Small intestine (tissue), 7 donors: ENCODE measurements around the gene RAB4B. TPM values are rescaled to one million over a fixed set of nuclear protein-coding genes. Genes with fewer than 3 reads are reported as not detected.
"Not testable (repeated sequence)": the region's sequence is repeated elsewhere in the genome, so short reads cannot be mapped to it uniquely, and the experiment has no call there.

Experiments
- DNase-seq, 2 donors: peaks; one replicate each; pipeline versions ENCODE4 v3.0.0 to v3.0.0-alpha.2; 2013
- FAIRE-seq: peaks from 2 replicates; lab custom pipeline; 2012; peaks lifted over from hg19 to GRCh38; lab: Jason Lieb, UNC
- H3K27ac ChIP-seq, 3 donors: one replicate each; pipeline ENCODE4 v1.5.1; 2013; ENCODE audit warnings: low read length in 2 of 3, mild to moderate bottlenecking in 2 of 3, control low read depth in 1 of 3, inconsistent platforms in 1 of 3, low read depth in 1 of 3, moderate library complexity in 1 of 3
- H3K27me3 ChIP-seq, 3 donors: one replicate each; pipeline ENCODE4 v1.6.1; 2013; ENCODE audit warnings: low read length in 3 of 3, inconsistent platforms in 1 of 3; ENCODE audit not compliant: control insufficient read depth in 3 of 3, insufficient read depth in 3 of 3
- H3K36me3 ChIP-seq, 3 donors: one replicate each; pipeline ENCODE4 v1.6.1; 2013; ENCODE audit warnings: low read length in 3 of 3, inconsistent platforms in 1 of 3, low read depth in 1 of 3, mild to moderate bottlenecking in 1 of 3, moderate library complexity in 1 of 3; ENCODE audit not compliant: control insufficient read depth in 3 of 3, insufficient read depth in 2 of 3
- H3K4me1 ChIP-seq, 3 donors: one replicate each; pipeline ENCODE4 v1.6.1; 2013; ENCODE audit warnings: low read length in 2 of 3, inconsistent platforms in 1 of 3, low read depth in 1 of 3, mild to moderate bottlenecking in 1 of 3, moderate library complexity in 1 of 3; ENCODE audit not compliant: control insufficient read depth in 3 of 3, insufficient read depth in 2 of 3
- H3K4me3 ChIP-seq, 3 donors: one replicate each; pipeline ENCODE4 v1.5.1; 2013; ENCODE audit warnings: low read length in 3 of 3, control low read depth in 1 of 3, inconsistent platforms in 1 of 3, low read depth in 1 of 3, mild to moderate bottlenecking in 1 of 3, moderate library complexity in 1 of 3
- H3K9me3 ChIP-seq, 2 donors: one replicate each; pipeline ENCODE4 v1.6.1; 2013; ENCODE audit warnings: low read depth in 1 of 2, low read length in 1 of 2; ENCODE audit not compliant: control insufficient read depth in 2 of 2, insufficient read depth in 1 of 2
- WGBS, 3 donors: extraction: QIAGEN DNeasy Blood & Tissue Kit; methylation state at CpG; one replicate each; pipeline ENCODE4 v1.1.7; 2013; 5-methylcytosine and 5-hydroxymethylcytosine counted together
- polyA plus RNA-seq, 4 donors: library from polyadenylated mRNA; stranded (reverse) in 3 of 4; unstranded in 1 of 4; fragments of 200-250 nt in 3 of 4; fragments of 120-200 nt in 1 of 4; gene quantifications; one replicate each; pipeline versions ENCODE4 v1.2.1 to v1.2.3, GENCODE V29; 2013
- donor health status: healthy with polysubstance abuse.
- donor health status: control.
- donor health status: control.
- donor health status: Bipolar disorder and iron deficiency.
- donor health status: healthy.

The RAB4B gene
- polyA plus RNA-seq, 4 donors, result 20.1 to 48.1 (median 43.1) TPM

DNA sequence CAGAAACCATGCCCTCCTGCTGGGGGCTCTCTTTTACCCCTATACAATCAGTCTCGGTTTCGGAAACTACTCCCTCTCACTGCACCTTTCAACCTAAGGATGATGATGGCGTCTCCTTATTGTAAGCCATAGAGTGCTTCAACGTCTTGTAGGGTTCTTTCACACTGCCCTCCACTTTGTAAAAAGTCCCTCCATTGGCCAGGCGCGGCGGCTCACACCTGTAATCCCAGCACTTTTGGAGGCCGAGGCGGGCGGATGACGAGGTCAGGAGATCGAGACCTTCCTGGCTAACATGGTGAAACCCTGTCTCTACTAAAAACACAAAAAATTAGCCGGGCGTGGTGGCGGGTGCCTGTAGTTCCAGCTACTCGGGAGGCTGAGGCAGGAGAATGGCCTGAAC, 52.7 kb downstream of the RAB4B start:
- H3K9me3 ChIP-seq, H3K27me3 ChIP-seq, H3K4me3 ChIP-seq, FAIRE-seq, DNase-seq: not testable (repeated sequence)
- Histone ChIP-seq H3K36me3 (peaks cover 0 to 14% (median 2%) of the 10 kb centered on the region in 3 donors), H3K27ac (peak overlapping the region in 1 of 3 donors; percentile 78), H3K4me1 (peaks cover 0 to 34% (median 0%) of the 10 kb centered on the region in 3 donors)
- WGBS, 3 donors, result 95 to 99% (median 96%) methylated on average over 13 to 16 of the region's 16 CpGs

DNA sequence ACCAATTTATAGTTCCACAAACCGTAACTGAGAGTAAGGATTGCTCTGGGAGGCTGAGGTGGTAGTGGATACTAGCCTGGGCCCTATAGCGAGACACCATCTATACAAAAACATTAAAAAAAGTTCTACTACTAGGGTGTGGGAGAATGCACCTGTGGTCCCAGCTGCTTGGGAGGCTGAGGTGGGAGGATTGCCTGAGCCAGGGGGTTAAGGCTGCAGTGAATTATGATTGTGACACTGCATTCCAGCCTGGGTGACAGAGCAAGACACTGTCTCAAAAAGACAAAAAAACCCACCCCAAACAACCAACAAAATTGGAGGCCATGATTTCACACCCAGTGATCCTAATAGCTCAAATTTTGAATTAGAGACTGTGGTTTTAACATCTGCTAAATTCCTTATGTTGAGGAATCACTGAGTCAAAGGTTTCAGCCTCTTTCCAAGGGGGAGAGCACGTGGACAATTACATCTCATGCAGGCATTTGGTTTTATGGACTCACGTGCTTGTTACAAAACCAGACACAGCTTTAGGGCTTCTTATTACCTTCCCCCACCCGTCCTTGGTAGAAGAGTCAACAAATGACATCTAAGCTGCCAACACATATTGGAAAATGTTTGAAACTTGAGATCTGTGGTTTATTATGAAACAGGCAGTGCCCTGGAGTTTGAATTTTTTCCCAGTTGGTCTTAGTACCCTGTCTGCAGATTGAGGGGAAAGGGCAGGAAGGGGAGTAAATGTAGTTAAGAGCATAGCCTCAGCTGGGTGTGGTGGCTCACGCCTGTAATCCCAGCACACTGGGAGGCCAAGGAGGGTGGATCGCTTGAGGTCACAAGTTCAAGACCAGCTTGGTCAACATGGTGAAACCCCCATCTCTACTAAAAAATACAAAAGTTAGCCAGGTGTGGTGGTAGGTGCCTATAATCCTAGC, 53.7 kb downstream of the RAB4B start:
- peak overlapping the region in 1 of 3 donors; percentile 78 for H3K27ac ChIP-seq
- FAIRE-seq, result no peak
- WGBS, 3 donors, result 37 to 63% (median 47%) methylated on average over 7 of the region's 7 CpGs

DNA sequence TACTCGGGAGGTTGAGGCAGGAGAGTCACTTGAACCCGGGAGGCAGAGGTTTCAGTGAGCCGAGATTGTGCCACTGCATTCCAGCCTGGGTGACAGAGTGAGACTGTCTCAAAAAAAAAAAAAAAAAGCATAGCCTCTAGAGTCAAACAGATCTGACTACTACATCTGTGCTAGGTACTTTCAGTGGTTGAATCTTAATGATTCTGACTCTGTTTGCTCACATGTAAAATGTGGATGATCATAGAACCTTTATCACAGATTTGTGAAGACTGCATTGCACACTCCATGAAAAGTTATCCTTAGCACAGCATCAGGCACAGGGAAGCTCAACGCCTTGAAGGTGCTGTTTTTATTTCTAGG, 54.4 kb downstream of the RAB4B start:
- not testable (repeated sequence) for H3K27me3 ChIP-seq, FAIRE-seq, H3K9me3 ChIP-seq, H3K4me3 ChIP-seq, H3K36me3 ChIP-seq, DNase-seq
- H3K4me1 ChIP-seq, result peaks cover 0 to 34% (median 0%) of the 10 kb centered on the region in 3 donors
- WGBS, 3 donors, result 45 to 71% (median 64%) methylated on average over 4 of the region's 4 CpGs
- peak overlapping the region in 1 of 3 donors; percentile 78 for H3K27ac ChIP-seq

More for the DNA sequence above, 53.7 kb downstream of the RAB4B start:
- Histone ChIP-seq H3K9me3 (no peaks in the 10 kb centered on the region), H3K27me3 (no peaks in the 10 kb centered on the region), H3K4me1 (peaks cover 0 to 34% (median 0%) of the 10 kb centered on the region in 3 donors), H3K36me3 (peaks cover 0 to 11% (median 2%) of the 10 kb centered on the region in 3 donors), H3K4me3 (no peak overlapping the region)
- peak; percentile 38 to 94 for DNase-seq

DNA sequence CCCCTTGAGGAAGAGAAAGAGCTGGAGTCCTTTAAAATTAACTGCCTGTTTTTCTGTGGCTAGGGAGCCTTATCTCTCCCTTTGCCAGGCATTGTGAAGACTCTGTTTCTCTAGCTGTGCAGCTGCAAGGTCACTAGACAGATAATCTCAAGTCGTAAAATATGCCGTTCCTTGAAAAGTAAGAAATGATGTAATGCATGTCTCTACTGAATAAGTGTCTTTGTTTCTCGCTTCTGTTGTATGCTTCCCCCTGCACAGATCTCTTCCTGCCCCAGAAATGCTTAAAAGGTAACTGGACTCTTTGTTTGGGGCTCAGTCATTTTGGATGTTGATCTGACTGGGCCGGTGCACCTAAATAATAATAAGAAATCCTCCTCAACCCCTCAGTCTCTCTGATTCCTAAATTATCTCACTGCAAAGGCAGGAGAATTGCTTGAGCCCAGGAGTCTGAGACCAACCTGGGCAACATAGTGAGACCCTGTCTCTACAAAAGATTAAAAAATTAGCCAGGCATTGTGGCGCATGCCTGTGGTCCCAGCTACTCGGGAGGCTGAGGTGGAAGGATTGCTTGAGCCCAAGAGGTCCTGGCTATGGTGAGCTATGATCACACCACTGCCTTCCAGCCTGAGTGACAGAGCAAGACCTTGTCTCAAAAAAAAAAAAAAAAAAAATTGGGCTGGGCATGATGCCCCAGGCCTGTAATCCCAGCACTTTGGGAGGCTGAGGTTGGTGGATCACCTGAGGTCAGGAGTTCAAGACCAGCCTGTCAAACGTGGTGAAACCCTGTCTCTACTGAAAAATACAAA, 55.9 kb downstream of the RAB4B start:
- not testable (repeated sequence) for H3K9me3 ChIP-seq, FAIRE-seq, H3K4me3 ChIP-seq, H3K36me3 ChIP-seq, H3K27me3 ChIP-seq
- DNase-seq, result peak in 1 of 2 donors; percentile 48
- 31 to 45% (median 37%) methylated on average over 7 of the region's 7 CpGs for WGBS, 3 donors
- Histone ChIP-seq H3K4me1 (peaks cover 0 to 34% (median 0%) of the 10 kb centered on the region in 3 donors), H3K27ac (peak overlapping the region in 1 of 3 donors; percentile 86)

DNA sequence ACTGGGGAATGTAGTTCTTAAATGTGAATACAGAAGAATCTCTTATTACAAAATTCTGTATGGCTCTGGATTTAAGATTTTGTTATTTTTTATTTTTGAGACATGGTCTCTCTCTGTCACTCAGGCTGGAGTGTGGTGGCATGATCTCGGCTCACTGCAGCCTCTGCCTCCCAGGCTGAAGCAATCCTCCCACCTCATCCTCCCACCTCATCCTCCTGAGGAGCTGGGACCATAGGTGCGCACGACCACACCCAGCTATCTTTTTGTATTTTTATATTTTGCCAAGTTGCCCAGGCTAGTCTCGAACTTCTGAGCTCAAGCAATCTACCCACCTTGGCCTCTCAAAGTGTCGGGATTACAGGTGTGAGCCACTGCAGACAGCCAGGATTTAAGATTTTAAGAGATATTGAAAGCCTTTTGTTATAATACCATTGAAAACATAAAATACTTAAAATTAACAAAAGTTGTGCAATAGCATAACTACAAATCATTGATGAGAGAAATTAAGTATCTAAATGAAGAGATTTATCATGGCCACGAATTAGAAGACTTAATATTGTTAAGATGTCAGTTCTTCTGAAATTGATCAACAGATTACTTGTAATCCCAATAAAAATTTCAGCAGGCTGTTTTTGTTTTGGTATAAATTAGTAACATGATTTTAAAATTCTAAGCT, 58.8 kb downstream of the RAB4B start:
- H3K27me3 ChIP-seq, result no peaks in the 10 kb centered on the region
- H3K4me3 ChIP-seq, result no peak overlapping the region
- no peaks in the 10 kb centered on the region for H3K9me3 ChIP-seq
- no peak overlapping the region for H3K27ac ChIP-seq
- 81 to 87% (median 87%) methylated on average over 6 of the region's 6 CpGs for WGBS, 3 donors
- no peaks in the 10 kb centered on the region for H3K36me3 ChIP-seq
- H3K4me1 ChIP-seq, result peaks cover 0 to 21% (median 0%) of the 10 kb centered on the region in 3 donors
- DNase-seq (no peak), FAIRE-seq (no peak)

DNA sequence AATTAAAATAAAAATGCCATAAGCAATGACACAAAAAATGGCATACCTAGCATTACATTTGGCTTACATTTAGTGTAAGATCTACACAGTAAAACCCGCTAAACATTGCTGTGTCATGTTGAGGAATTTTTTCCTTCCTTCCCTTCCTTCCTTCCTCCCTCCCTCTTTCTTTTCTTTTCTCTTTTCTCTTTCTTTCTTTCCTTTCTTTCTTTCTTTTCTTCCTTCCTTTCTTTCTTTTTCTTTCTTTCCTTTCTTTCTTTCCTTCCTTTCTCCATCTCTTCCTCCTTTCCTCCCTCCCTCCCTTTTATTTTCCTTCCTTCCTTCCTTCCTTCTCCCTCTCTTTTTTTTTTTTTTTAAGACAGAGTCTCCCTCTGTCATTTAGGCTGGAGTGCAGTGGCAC, 60.4 kb downstream of the RAB4B start:
- H3K9me3 ChIP-seq, H3K27ac ChIP-seq, H3K27me3 ChIP-seq, H3K36me3 ChIP-seq, H3K4me1 ChIP-seq, DNase-seq, FAIRE-seq, H3K4me3 ChIP-seq: not testable (repeated sequence)
- WGBS, 3 donors, result 83 to 91% (median 83%) methylated on average over 1 of the region's 1 CpG

DNA sequence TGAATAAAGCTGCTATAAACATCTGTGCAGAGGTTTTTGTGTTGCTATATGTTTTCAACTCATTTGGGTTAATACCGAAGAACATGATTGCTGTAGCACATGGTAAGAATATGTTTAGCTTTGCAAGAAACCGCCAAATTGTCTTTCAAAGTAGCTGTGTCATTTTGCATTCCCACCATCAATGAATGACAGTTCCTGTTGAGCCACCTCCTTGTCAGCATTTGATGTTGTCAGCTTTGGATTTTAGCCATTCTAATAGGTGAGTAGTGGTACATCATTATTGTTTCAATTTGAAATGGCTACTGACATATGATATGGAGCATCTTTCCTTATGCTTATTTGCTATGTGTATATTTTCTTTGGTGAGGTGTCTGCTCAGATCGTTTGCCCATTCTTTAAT, 64.0 kb downstream of the RAB4B start:
- not testable (repeated sequence) for FAIRE-seq, DNase-seq, H3K9me3 ChIP-seq, H3K27ac ChIP-seq, H3K4me3 ChIP-seq, H3K36me3 ChIP-seq, H3K4me1 ChIP-seq, H3K27me3 ChIP-seq
- WGBS, 3 donors, result 90 to 95% (median 94%) methylated on average over 2 to 3 of the region's 3 CpGs
